ENCODE data around the gene LRRC8D. TPM values are rescaled to one million over a fixed set of nuclear protein-coding genes. Genes with fewer than 3 reads are reported as not detected.
"Not testable (repeated sequence)": the region's sequence is repeated elsewhere in the genome, so short reads cannot be mapped to it uniquely, and the experiment has no call there.

LRRC8D gene
- total and polyA plus RNA-seq, 9 of the 15 experiments (the other 6 are each of a cell fraction or from before 2014, with no cell fraction given): 3.4 to 53.9 (median 15.9) TPM

DNA sequence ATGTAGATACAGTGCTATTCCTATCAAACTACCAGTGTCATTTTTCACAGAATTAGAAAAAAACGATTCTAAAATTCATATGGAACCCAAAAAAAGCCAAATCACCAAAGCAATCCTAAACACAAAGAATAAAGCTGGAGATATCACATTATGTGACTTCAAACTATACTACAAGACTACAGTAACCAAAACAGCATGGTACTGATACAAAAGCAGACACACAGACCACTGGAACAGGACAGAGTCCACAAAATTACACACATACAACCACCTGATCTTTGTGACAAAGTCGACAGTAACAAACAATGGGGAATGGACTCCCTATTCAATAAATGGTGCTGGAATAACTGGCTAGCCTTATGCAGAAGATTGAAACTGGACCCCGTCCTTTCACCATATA is 102.7 kb downstream of the LRRC8D start:
- Histone ChIP-seq H2AFZ (ENCODE audit: low read depth, low read length) (no peak overlapping the region), H4K20me1 (replicated peaks; ENCODE audit: control insufficient read depth, insufficient read depth, low read length) (no peaks in the 10 kb centered on the region), H3K4me2 (ENCODE audit: insufficient read depth, low read length) (no peak overlapping the region), H3K27me3 (ENCODE audit: control insufficient read depth in 2 of 2, insufficient read depth in 2 of 2, low read length in 2 of 2) (no peaks in the 10 kb centered on the region), H3K4me3 (no peak overlapping the region), H3K36me3 (ENCODE audit: control insufficient read depth, insufficient read depth, low read length) (peaks cover 6% of the 10 kb centered on the region; the same call in 2 of the 3 replicates), H3K9me1 (ENCODE audit: control insufficient read depth, insufficient read depth, low read length) (no peaks in the 10 kb centered on the region), H3K27ac (ENCODE audit: extremely low read depth, low read depth, low read length) (no peak overlapping the region), H3K9ac (ENCODE audit: insufficient read depth in 1 of 2, low read depth in 2 of 2, low read length in 2 of 2) (no peak overlapping the region), H3K9me3 (replicated peaks; ENCODE audit: control insufficient read depth, insufficient read depth, low read depth, low read length) (peaks cover 6% of the 10 kb centered on the region), H3K79me2 (ENCODE audit: control insufficient read depth, insufficient read depth, low read length) (peaks cover 10% of the 10 kb centered on the region; the same call in 1 of the 3 replicates), H3K4me1 (replicated peaks in 1 of 2; ENCODE audit: control insufficient read depth in 2 of 2, insufficient read depth in 2 of 2, low read length in 2 of 2) (peaks cover 3 to 7% of the 10 kb centered on the region in 2 experiments; a peak in 4 of 5 replicates)
- ATAC-seq: no peak
- intact Hi-C loops (cut with micrococcal nuclease) (no loop called here), in situ Hi-C loops (cut with MboI) (no loop called here)
- TF ChIP-seq TRIM28 (IDR thresholded peaks at IDR 0.05): 0 out of 2 replicates have a peak, but pooled peaks have one; percentile 43
- no peak for TF ChIP-seq RBBP5 (IDR thresholded peaks at IDR 0.05; ENCODE audit: borderline replicate concordance, insufficient read depth, low read length, poor library complexity, severe bottlenecking)
- FAIRE-seq: no peak
- POLR2A ChIA-PET: interaction anchor here (0.8 kb wide), 1 partner anchor 19 kb away, joined by 3 read pairs; no protein-coding TSS in a partner anchor
- WGBS (ENCODE audit: insufficient coverage, low coverage, missing lambda C conversion rate): 70% methylated on average over 3 of the region's 3 CpGs
- DNase-seq (ENCODE audit: extremely low read depth in 1 of 4, low spot score in 3 of 4): no peak
- BruUV-seq (replicated peaks): no TSS peak
- CTCF ChIA-PET (ENCODE audit: low intra/inter-chr PET ratio): no interaction called here

DNA sequence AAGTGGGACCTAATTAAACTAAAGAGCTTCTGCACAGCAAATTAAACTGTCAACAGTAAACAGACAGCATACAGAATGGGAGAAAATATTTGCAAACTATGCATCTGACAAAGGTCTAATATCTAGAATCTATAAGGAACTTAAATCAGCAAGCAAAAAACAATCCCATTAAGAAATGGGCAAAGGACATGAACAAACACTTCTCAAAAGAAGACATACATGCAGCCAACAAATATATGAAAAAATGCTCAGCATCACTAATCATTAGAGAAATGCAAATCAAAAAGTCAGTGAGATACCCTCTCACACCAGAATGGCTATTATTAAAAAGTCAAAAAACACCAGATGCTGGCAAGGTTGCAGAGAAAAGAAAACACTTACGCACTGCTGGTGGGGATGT is 103.2 kb downstream of the LRRC8D start:
- H4K20me1 ChIP-seq (replicated peaks; ENCODE audit: control insufficient read depth, insufficient read depth, low read length); FAIRE-seq; BruUV-seq (replicated peaks); H3K27me3 ChIP-seq (ENCODE audit: control insufficient read depth in 2 of 2, insufficient read depth in 2 of 2, low read length in 2 of 2); H3K9ac ChIP-seq (ENCODE audit: insufficient read depth in 1 of 2, low read depth in 2 of 2, low read length in 2 of 2); H3K4me2 ChIP-seq (ENCODE audit: insufficient read depth, low read length); CTCF ChIA-PET (ENCODE audit: low intra/inter-chr PET ratio); intact Hi-C loops (cut with micrococcal nuclease); in situ Hi-C loops (cut with MboI); ATAC-seq; H3K4me1 ChIP-seq (replicated peaks in 1 of 2; ENCODE audit: control insufficient read depth in 2 of 2, insufficient read depth in 2 of 2, low read length in 2 of 2); H3K9me1 ChIP-seq (ENCODE audit: control insufficient read depth, insufficient read depth, low read length); H3K27ac ChIP-seq (ENCODE audit: extremely low read depth, low read depth, low read length); DNase-seq (ENCODE audit: extremely low read depth in 1 of 4, low spot score in 3 of 4); POLR2A ChIA-PET; H3K36me3 ChIP-seq (ENCODE audit: control insufficient read depth, insufficient read depth, low read length); H3K4me3 ChIP-seq; H2AFZ ChIP-seq (ENCODE audit: low read depth, low read length); H3K9me3 ChIP-seq (replicated peaks; ENCODE audit: control insufficient read depth, insufficient read depth, low read depth, low read length): not testable (repeated sequence)
- WGBS (ENCODE audit: insufficient coverage, low coverage, missing lambda C conversion rate): 94% methylated on average over 1 of the region's 1 CpG
- TF ChIP-seq, protein P1, sequence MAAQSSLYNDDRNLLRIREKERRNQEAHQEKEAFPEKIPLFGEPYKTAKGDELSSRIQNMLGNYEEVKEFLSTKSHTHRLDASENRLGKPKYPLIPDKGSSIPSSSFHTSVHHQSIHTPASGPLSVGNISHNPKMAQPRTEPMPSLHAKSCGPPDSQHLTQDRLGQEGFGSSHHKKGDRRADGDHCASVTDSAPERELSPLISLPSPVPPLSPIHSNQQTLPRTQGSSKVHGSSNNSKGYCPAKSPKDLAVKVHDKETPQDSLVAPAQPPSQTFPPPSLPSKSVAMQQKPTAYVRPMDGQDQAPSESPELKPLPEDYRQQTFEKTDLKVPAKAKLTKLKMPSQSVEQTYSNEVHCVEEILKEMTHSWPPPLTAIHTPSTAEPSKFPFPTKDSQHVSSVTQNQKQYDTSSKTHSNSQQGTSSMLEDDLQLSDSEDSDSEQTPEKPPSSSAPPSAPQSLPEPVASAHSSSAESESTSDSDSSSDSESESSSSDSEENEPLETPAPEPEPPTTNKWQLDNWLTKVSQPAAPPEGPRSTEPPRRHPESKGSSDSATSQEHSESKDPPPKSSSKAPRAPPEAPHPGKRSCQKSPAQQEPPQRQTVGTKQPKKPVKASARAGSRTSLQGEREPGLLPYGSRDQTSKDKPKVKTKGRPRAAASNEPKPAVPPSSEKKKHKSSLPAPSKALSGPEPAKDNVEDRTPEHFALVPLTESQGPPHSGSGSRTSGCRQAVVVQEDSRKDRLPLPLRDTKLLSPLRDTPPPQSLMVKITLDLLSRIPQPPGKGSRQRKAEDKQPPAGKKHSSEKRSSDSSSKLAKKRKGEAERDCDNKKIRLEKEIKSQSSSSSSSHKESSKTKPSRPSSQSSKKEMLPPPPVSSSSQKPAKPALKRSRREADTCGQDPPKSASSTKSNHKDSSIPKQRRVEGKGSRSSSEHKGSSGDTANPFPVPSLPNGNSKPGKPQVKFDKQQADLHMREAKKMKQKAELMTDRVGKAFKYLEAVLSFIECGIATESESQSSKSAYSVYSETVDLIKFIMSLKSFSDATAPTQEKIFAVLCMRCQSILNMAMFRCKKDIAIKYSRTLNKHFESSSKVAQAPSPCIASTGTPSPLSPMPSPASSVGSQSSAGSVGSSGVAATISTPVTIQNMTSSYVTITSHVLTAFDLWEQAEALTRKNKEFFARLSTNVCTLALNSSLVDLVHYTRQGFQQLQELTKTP (IDR thresholded peaks at IDR 0.05; ENCODE audit: low read depth in 1 of 2, partially characterized antibody in 2 of 2): peak in 1 of 2 experiments; percentile 95
- H3K79me2 ChIP-seq (ENCODE audit: control insufficient read depth, insufficient read depth, low read length): peaks cover 12% of the 10 kb centered on the region; the same call in 2 of the 3 replicates
